Measurements from ENCODE around the gene HOXA13.
A peak's percentile ranks its signal among the peaks of the same experiment; 100 is the strongest.

HOXA13 gene

GRCh38 chr7:27148756-27149641, 50.9 kb downstream of the HOXA13 start:
- Histone ChIP-seq H3K4me2 (ENCODE audit: low read length) (peak overlapping the region; percentile 91; the same call in 1 of the 2 replicates), H3K79me2 (ENCODE audit: insufficient read depth, low read length) (no peaks in the 10 kb centered on the region), H3K4me1 (ENCODE audit: insufficient read depth, low read length, severe bottlenecking) (peaks cover 61% of the 10 kb centered on the region), H3K4me3 (ENCODE audit: low read depth, low read length, poor library complexity, severe bottlenecking) (peak overlapping the region; percentile 58), H3K9ac (ENCODE audit: low read length) (no peak overlapping the region; the same call in 1 of the 2 replicates), H2AFZ (ENCODE audit: low read length) (no peak overlapping the region), H3K9me2 (ENCODE audit: low read depth, low read length) (no peaks in the 10 kb centered on the region), H3K27ac (ENCODE audit: low read depth, low read length, poor library complexity, severe bottlenecking) (no peak overlapping the region), H3K9me3 (ENCODE audit: low read length) (no peaks in the 10 kb centered on the region), H3F3A (ENCODE audit: insufficient read depth, low read length) (no peaks in the 10 kb centered on the region), H4K20me1 (ENCODE audit: insufficient read depth, low read length) (no peaks in the 10 kb centered on the region), H3K27me3 (ENCODE audit: insufficient read depth, low read length) (peaks cover 24% of the 10 kb centered on the region; the same call in 1 of the 2 replicates), H3K36me3 (ENCODE audit: insufficient read depth, low read length) (no peaks in the 10 kb centered on the region)
- no peak for TF ChIP-seq EZH2 (IDR thresholded peaks at IDR 0.05; ENCODE audit: borderline replicate concordance, low read length)
- no peak for TF ChIP-seq CTCF (IDR thresholded peaks at IDR 0.05; ENCODE audit: low read length)

GRCh38 chr7:27148031-27148755, 51.7 kb downstream of the HOXA13 start:
- Histone ChIP-seq H2AFZ (ENCODE audit: low read length) (no peak overlapping the region), H3K27me3 (ENCODE audit: insufficient read depth, low read length) (peaks cover 24% of the 10 kb centered on the region; the same call in 1 of the 2 replicates), H3K27ac (ENCODE audit: low read depth, low read length, poor library complexity, severe bottlenecking) (no peak overlapping the region), H3K9me3 (ENCODE audit: low read length) (no peaks in the 10 kb centered on the region), H3K79me2 (ENCODE audit: insufficient read depth, low read length) (no peaks in the 10 kb centered on the region), H3K4me2 (ENCODE audit: low read length) (peak overlapping the region; percentile 91), H3K9ac (ENCODE audit: low read length) (peak overlapping the region; percentile 42; the same call in 1 of the 2 replicates), H3K36me3 (ENCODE audit: insufficient read depth, low read length) (no peaks in the 10 kb centered on the region), H4K20me1 (ENCODE audit: insufficient read depth, low read length) (no peaks in the 10 kb centered on the region), H3F3A (ENCODE audit: insufficient read depth, low read length) (no peaks in the 10 kb centered on the region), H3K9me2 (ENCODE audit: low read depth, low read length) (no peaks in the 10 kb centered on the region), H3K4me1 (ENCODE audit: insufficient read depth, low read length, severe bottlenecking) (peaks cover 64% of the 10 kb centered on the region), H3K4me3 (ENCODE audit: low read depth, low read length, poor library complexity, severe bottlenecking) (peak overlapping the region; percentile 58)
- TF ChIP-seq EZH2 (IDR thresholded peaks at IDR 0.05; ENCODE audit: borderline replicate concordance, low read length) (no peak), CTCF (IDR thresholded peaks at IDR 0.05; ENCODE audit: low read length) (no peak)

GRCh38 chr7:27147199-27148030, 52.5 kb downstream of the HOXA13 start, which contains the start of gene HOXA6:
Gene HOXA6 (minus strand): TSS chr7:27147774. CDS start chr7:27147749, 25 bp downstream.
- H3K4me3 ChIP-seq (ENCODE audit: low read depth, low read length, poor library complexity, severe bottlenecking): peak within 1 kb of the TSS; percentile 58
- TF ChIP-seq EZH2 (IDR thresholded peaks at IDR 0.05; ENCODE audit: borderline replicate concordance, low read length): 0 out of 2 replicates have a peak, but pooled peaks have one; percentile 95
- TF ChIP-seq CTCF (IDR thresholded peaks at IDR 0.05; ENCODE audit: low read length): no peak
- no peak within 1 kb of the TSS for H3K27ac ChIP-seq (ENCODE audit: low read depth, low read length, poor library complexity, severe bottlenecking)
- peaks cover 20% of the 10 kb centered on the region; the same call in 1 of the 2 replicates for H3K27me3 ChIP-seq (ENCODE audit: insufficient read depth, low read length)
- H3K9me2 ChIP-seq (ENCODE audit: low read depth, low read length): no peaks in the 10 kb centered on the region
- H2AFZ ChIP-seq (ENCODE audit: low read length): no peak within 1 kb of the TSS
- no peaks in the 10 kb centered on the region for H3K9me3 ChIP-seq (ENCODE audit: low read length)
- H3K36me3 ChIP-seq (ENCODE audit: insufficient read depth, low read length): no peaks in the 10 kb centered on the region
- peak within 1 kb of the TSS; percentile 42; the same call in 1 of the 2 replicates for H3K9ac ChIP-seq (ENCODE audit: low read length)
- no peaks in the 10 kb centered on the region for H3K79me2 ChIP-seq (ENCODE audit: insufficient read depth, low read length)
- H4K20me1 ChIP-seq (ENCODE audit: insufficient read depth, low read length): no peaks in the 10 kb centered on the region
- H3F3A ChIP-seq (ENCODE audit: insufficient read depth, low read length): no peaks in the 10 kb centered on the region
- H3K4me2 ChIP-seq (ENCODE audit: low read length): peak within 1 kb of the TSS; percentile 91
- H3K4me1 ChIP-seq (ENCODE audit: insufficient read depth, low read length, severe bottlenecking): peaks cover 68% of the 10 kb centered on the region

Measured in OCI-LY1 (cell line).